Measurements from ENCODE around the gene FAM50A.

- no peak for TF ChIP-seq CTCF (IDR thresholded peaks at IDR 0.05; ENCODE audit: insufficient read depth, low read length)
- TF ChIP-seq REST (IDR thresholded peaks at IDR 0.05; ENCODE audit: insufficient replicate concordance, low read depth) = no peak
Observed at GRCh38 chrX:154396973-154397887, 46.7 kb upstream of the FAM50A start.

Data from HL-60 (cell line).